Kasumi-1 (cell line): ENCODE measurements around the gene DDX49.

ENCODE experiments used
- DNase-seq, 2 experiments: peaks; one replicate each; lab custom pipeline; 2025; lab: John Stamatoyannopoulos, UW

Gene DDX49

DNA sequence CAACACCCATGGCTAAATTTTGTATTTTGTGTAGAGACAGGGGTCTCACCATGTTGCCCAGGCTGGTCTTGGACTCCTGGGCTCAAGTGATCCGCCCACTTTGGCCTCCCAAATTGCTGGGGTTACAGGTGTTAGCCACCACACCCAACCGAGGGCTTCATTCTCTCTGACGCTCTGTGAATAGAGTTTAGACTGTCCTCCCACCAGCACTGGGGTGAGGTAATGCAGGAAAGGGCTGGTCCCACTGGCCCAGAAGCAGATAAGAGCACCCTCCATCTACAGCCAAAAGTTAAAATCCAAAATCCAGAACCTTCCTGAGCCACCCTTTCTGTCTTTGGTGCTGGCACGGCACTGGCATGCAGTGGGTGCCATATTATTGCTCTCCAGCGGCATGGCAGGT lies 53.3 kb downstream of the DDX49 start:
- DNase-seq, result no peak

DNA sequence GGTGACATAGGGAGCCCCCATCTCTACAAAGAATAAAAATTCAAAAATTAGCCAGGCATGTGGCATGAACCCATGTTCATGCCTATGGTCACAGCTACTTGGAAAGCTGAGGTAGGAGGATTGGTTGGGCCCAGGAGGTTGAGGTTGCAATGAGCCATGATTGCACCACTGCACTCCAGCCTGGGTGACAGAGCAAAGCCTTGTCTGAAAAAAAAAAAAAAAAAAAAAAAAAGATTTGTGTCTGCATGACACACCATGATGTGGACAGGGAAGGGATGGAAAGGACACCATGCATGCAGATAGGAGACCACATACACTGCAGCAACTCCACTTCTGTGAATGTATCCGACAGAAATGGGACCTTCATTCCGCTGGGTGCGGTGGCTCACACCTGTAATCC lies 55.5 kb downstream of the DDX49 start:
- no peak for DNase-seq

DNA sequence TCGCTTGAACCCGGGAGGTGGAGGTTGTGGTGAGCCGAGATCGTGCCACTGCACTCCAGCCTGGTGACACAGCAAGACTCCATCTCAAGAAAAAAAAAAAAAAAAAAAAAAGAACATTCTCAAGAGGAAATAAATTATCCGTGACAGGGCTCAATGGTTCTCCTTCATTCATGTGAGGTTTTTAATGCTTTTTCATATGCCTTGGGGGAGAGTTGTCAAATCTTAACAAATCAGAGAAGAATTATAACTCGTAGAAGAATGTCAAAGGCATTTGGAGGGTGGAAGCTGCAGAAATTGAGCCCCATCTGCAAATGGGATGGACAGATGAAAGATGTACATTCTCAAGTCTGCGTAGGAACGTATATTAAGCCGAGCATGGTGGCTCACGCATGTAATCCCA lies 56.4 kb downstream of the DDX49 start:
- DNase-seq, result no peak
